Mucosa of stomach (tissue), 1 donor: Measurements from ENCODE around the gene RALGPS1.

Source experiments
- H3K27me3 ChIP-seq: one replicate; pipeline ENCODE4 v1.7.0; 2013; ENCODE audit warnings: mild to moderate bottlenecking, low read length; ENCODE audit not compliant: control insufficient read depth, insufficient read depth
- H3K36me3 ChIP-seq: one replicate; pipeline ENCODE4 v1.7.0; 2013; ENCODE audit warnings: low read length; ENCODE audit not compliant: control insufficient read depth, insufficient read depth
- H3K4me1 ChIP-seq: one replicate; pipeline ENCODE4 v1.7.0; 2013; ENCODE audit warnings: mild to moderate bottlenecking, low read length; ENCODE audit not compliant: control insufficient read depth, insufficient read depth
- H3K4me3 ChIP-seq: one replicate; pipeline ENCODE4 v1.7.0; 2013; ENCODE audit warnings: low read length
- H3K9ac ChIP-seq: one replicate; pipeline ENCODE4 v1.7.0; 2013; ENCODE audit warnings: mild to moderate bottlenecking, low read length, moderate library complexity
- H3K9me3 ChIP-seq: one replicate; pipeline ENCODE4 v1.7.0; 2013; ENCODE audit warnings: mild to moderate bottlenecking, low read length, moderate library complexity; ENCODE audit not compliant: control insufficient read depth
- donor health status: Pancreatic carcinoma.

Gene RALGPS1

DNA sequence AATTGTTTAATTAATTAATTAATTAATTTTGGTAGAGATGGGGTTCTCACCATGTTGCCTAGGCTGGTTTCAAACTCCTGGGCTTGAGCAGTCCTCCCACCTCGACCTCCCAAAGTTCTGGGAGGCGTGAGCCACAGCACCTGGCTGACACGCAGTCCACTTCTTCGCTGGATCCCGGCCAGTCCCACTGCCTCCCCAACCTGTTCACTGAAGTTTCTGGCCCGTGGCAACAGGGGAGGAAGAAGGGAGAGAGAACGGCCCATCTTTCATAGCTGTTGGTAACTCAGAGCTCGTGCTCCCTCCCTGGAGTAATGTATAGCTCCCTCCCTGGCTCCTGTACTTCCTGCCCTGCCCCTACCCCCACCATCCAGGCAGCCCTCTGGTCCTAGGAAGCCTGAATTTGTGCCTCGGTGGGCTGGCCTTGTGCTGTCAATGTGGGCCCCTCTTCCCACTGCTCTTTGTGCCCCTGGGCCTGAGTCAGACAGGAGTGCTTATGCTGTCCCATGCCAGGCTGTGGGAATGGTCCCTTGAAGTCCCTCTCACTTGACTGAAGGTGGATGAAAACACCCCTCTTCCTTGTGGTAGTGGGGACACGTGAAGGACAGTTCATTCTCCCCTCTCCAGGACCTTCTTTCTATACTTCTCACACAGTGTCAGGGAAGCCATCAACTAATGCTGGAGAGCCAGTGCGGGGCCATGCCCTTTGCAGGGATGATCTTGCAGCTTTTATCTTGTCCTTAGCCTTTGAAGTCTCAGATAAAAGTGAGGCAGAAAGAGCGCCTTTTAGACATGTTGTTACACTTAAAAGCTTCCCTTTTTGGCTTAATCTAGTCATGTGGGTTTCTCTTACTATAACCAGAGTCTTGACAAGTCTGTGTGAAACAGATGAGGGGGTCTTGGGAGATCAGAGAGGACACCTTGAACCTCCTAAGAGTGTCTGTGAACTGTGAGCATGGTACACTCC is 169.8 kb downstream of the RALGPS1 start:
- Histone ChIP-seq H3K4me3 (no peak overlapping the region), H3K4me1 (no peaks in the 10 kb centered on the region), H3K36me3 (no peaks in the 10 kb centered on the region), H3K9me3 (no peaks in the 10 kb centered on the region), H3K9ac (no peak overlapping the region), H3K27me3 (no peaks in the 10 kb centered on the region)

DNA sequence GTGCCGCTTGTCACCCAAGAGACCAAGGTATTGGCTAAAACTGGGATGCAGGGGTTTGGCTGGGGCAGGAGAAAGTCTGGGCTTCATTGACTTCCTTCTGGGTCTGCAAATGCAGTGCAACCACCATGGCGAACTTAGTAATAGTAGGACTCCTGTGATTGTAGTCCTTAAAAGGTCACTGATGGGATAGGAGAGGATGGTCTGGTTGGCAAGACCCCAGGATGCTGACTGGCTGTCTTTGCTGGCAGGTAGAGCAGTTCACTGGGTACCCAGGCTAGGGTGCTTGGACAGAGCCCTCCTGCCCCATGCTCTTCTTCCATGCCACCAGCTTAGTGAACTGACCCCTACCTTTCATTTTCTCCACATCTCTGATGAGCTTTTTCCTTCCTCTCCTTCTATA is 170.6 kb downstream of the RALGPS1 start:
- no peaks in the 10 kb centered on the region for H3K9me3 ChIP-seq
- peaks cover 2% of the 10 kb centered on the region for H3K4me1 ChIP-seq
- no peaks in the 10 kb centered on the region for H3K36me3 ChIP-seq
- H3K9ac ChIP-seq = no peak overlapping the region
- no peaks in the 10 kb centered on the region for H3K27me3 ChIP-seq
- no peak overlapping the region for H3K4me3 ChIP-seq

DNA sequence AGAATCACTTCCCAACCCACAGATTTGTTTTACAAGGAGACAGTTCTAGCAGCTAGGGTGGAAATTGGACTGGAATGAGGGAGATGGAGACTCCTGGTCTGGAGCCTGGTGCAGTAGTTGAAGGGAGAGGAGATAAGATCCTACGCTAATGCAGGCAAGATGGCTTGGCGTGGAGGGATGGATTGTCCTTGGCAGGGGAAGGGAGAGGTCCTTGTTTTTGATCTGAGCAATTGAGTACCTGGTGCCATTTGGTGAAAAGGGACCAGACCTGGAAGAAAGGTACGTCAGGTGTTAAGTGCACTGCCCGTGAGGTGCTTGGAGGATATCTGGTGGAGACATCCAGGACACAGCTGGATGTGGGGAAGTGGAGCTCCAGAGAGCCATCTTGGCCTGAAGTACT is 172.2 kb downstream of the RALGPS1 start:
- no peaks in the 10 kb centered on the region for H3K36me3 ChIP-seq

DNA sequence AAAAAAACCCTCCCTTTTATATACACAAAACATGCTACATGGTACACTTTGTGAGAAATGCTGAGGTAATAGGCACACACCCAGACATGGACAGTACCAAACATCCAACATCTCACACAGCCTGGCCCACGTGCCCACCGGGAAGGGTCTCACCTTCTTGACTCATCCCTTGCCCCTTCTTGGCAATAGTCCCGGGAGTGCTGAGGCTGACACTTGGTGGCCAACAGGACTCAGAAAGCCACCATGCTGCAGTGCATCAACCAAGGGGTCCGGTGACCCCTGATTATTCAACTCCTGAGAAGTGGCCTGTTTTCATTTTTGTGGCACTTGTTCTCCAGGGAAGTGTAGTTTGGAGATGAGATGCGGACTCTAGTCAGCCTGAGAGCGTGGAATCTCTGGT is 172.8 kb downstream of the RALGPS1 start:
- H3K9me3 ChIP-seq = no peaks in the 10 kb centered on the region
- H3K27me3 ChIP-seq = no peaks in the 10 kb centered on the region
- no peak overlapping the region for H3K9ac ChIP-seq
- H3K4me3 ChIP-seq = no peak overlapping the region
- peaks cover 10% of the 10 kb centered on the region for H3K4me1 ChIP-seq
- H3K36me3 ChIP-seq = no peaks in the 10 kb centered on the region

More for the DNA sequence above, 172.2 kb downstream of the RALGPS1 start:
- peaks cover 10% of the 10 kb centered on the region for H3K4me1 ChIP-seq
- no peak overlapping the region for H3K9ac ChIP-seq
- no peaks in the 10 kb centered on the region for H3K9me3 ChIP-seq
- H3K4me3 ChIP-seq = no peak overlapping the region
- H3K27me3 ChIP-seq = no peaks in the 10 kb centered on the region

DNA sequence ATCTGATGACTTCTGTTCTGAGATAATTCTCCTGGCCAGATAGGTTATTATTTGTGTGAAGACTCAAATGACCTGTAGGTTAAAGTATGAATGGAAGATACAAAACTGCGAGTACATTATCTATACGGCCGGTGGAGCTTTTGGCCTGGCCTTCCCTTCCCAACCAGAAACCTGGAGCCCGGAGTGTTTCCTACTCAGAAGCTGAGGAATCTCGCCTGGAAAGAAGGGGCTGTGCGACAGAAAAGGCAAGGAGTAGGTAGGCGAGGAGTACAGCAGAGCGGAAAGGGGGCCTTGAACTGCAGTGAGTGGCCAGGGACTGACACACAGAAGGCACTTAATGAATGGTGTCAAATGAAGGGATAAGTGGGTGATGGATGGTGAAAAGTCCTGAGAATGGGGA is 173.3 kb downstream of the RALGPS1 start:
- Histone ChIP-seq H3K27me3 (no peaks in the 10 kb centered on the region), H3K36me3 (no peaks in the 10 kb centered on the region), H3K4me3 (no peak overlapping the region), H3K9ac (no peak overlapping the region), H3K9me3 (no peaks in the 10 kb centered on the region), H3K4me1 (peaks cover 10% of the 10 kb centered on the region)

DNA sequence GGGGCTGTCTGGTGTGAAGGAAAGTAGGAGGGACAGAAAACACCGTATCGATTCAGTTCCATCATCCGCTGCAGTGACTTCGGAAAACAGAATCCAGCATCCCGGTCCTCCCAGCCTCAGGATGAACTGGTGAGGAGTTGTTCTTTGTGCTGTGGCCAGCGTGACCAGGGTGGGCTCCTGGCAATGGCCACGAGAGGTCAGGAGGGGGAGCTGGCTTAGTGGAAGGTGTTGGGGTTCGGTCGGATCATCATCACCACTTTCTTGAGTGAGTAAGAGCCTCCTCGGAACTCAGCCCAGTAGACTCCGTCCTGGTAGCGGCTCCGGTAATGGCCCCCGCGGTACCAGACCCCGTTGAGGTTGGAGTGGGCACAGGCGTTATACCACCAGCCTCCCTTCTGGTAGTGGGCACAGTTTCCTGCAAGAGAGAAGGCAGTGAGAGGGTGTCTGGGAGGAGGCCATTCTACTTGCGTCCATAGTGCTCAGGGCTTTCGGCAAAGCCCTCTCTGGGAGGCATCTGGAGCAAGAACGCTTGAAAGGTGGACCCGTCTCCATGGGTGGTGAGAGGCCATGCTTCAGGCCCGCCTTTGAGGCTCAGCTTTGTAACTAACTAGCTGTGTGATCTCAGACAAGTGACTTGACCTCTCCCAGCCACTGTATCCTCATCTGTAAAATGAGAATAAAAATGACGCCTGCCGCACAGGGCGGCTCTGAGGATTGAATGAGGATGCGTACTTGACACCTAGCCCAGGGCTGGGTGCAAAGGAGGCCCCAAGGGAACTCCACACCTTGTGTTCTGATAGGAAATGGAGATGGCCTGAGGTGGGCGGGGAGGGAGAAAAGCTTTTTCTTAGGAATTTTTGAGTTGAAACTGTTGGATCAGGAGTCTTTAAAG is 174.4 kb downstream of the RALGPS1 start:
- H3K27me3 ChIP-seq = no peaks in the 10 kb centered on the region
- H3K36me3 ChIP-seq = no peaks in the 10 kb centered on the region
- peaks cover 10% of the 10 kb centered on the region for H3K4me1 ChIP-seq
- H3K9ac ChIP-seq = no peak overlapping the region
- no peaks in the 10 kb centered on the region for H3K9me3 ChIP-seq
- H3K4me3 ChIP-seq = no peak overlapping the region

DNA sequence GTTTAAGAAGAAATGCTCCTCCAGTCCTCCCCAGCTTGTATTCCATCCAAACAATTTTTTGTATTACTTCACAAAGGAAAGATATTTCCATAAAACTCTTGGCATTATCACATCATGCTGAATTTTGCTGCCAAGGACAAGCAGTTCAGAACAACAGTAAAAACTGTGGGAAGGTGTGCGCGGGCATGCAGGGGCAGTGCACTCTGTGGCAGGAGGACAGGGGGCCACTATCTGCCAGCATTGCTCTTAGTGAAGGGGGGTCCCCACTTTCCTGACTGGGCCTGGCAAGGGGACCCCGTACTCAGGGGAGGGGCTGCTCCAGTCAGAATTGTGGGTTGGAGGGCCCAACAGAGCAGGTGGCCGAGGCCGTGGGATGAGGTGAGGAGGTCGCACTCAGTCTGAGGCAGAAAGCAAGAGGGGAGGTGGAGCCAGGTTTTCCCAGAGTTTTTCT is 175.1 kb downstream of the RALGPS1 start:
- no peak overlapping the region for H3K4me3 ChIP-seq
- H3K9ac ChIP-seq = no peak overlapping the region
- no peaks in the 10 kb centered on the region for H3K9me3 ChIP-seq
- H3K4me1 ChIP-seq = peaks cover 10% of the 10 kb centered on the region
- no peaks in the 10 kb centered on the region for H3K36me3 ChIP-seq
- H3K27me3 ChIP-seq = no peaks in the 10 kb centered on the region

DNA sequence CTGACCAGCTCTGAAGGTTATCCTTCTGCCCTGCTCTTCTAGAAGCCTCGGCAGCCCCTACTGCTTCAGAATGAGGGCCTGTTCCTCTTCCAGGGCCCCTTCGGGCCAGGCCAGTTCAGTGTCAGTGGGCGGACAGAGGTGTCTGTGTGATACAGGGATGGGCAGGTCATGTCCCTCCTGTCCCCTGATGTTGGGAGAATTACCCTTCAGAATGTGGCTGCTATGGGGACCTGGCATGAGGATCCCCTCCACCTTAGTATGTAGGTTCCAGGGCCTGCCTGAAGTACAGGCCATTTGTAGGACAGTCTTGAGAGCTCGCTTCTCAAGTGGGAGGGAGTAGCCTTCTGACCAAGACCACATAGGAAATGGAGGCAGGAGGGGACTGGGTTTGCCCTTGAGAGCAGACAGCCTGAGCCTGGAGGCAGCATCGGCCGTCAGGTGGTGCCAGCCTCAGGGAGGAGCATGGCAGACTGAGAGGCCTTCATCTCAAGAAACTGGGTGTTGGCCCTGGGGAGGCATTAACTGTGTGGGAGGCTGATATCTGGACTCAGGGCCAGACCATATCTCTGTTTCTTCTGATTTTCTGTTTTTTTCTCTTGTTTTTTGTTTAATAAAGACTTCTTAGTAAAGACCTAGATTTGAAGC is 175.9 kb downstream of the RALGPS1 start:
- Histone ChIP-seq H3K4me1 (peaks cover 10% of the 10 kb centered on the region), H3K36me3 (no peaks in the 10 kb centered on the region), H3K9ac (no peak overlapping the region), H3K27me3 (no peaks in the 10 kb centered on the region), H3K4me3 (no peak overlapping the region), H3K9me3 (no peaks in the 10 kb centered on the region)

DNA sequence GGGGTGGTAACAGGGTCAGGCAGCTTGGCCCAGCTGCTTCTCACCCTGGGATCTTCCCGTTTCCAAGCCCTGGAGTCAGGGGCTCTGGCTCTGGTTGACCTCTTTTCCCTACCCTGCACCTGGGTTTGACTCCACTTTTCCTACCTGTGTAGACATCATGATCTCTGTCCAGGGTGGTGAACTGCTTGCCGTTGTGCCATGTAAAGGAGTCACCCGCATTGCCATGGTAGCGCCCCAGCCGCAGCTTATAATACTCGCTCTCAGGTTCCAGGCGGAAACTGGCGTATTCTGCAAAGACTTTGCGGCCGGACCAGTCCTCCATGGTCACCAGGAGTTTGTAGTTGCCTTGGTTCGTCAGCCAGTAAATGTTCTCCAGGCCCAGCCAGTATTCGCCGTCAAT is 176.9 kb downstream of the RALGPS1 start:
- H3K27me3 ChIP-seq = no peaks in the 10 kb centered on the region
- no peaks in the 10 kb centered on the region for H3K36me3 ChIP-seq
- H3K9me3 ChIP-seq = no peaks in the 10 kb centered on the region
- H3K4me1 ChIP-seq = peaks cover 21% of the 10 kb centered on the region
- H3K4me3 ChIP-seq = no peak overlapping the region
- H3K9ac ChIP-seq = no peak overlapping the region

DNA sequence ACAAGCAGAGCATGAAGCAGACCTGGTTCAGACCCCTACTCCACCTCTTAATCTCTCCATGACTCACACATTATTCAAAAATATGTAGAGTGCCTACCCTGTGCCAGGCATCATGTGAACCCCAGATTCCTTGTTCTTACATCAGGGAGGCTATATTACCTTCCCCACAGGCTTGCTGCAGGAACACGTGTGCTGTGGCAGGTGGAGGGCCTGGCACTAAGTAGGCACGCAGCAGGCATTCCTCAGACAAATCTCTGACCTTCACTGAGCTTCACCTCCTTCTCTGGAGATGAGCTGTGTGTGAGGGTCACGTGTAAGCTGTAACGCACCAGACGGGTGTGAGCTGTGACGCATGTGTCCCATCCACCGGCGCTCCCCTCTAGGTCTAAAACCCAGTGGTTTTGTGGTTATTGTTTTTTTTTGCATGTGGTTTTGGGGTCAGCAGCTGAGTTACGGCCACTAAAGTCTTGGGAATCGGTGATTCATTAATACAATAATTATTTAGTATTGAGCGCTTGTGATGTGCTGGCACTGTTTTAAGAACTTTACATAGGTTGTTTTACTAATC is 177.5 kb downstream of the RALGPS1 start:
- H3K4me3 ChIP-seq = no peak overlapping the region
- no peaks in the 10 kb centered on the region for H3K27me3 ChIP-seq
- no peaks in the 10 kb centered on the region for H3K36me3 ChIP-seq
- no peak overlapping the region for H3K9ac ChIP-seq
- no peaks in the 10 kb centered on the region for H3K9me3 ChIP-seq
- H3K4me1 ChIP-seq = peaks cover 21% of the 10 kb centered on the region

DNA sequence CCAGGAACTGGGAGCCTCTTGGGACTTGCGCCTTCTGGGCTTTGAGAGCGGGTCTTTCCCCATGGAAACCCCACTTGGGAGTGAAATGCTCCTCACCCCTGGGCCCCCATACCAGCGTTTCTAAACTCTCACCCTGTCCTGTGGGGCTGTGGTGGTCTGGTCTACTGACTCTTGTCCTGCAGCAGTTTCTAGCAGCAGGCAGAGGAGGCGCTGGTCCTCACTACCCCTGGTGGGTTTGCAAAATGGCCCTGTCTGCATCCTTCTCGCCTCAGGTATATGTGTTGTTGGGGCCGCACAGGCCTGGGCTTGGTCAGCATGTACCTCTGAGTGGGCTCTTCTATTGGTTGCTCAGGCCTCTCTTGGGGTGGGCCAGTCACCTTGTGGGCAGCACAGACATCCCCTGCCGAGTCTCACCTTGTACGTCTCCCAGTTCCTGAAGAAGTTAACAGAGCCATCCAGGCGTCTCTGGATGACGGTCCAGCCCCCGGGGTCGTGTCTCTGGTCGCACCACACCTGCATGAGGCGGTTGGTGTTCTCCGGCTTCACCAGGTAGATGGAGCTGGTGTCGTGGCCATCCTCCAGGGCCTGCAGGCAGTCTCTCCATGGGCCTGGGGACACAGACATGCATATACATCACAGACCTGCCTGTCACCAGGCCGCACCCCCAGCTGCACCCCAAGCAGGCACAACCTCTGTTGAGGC is 178.9 kb downstream of the RALGPS1 start:
- no peaks in the 10 kb centered on the region for H3K36me3 ChIP-seq
- peaks cover 21% of the 10 kb centered on the region for H3K4me1 ChIP-seq
- H3K9ac ChIP-seq = no peak overlapping the region
- H3K27me3 ChIP-seq = no peaks in the 10 kb centered on the region
- no peak overlapping the region for H3K4me3 ChIP-seq
- no peaks in the 10 kb centered on the region for H3K9me3 ChIP-seq
